Bronchial epithelial cell (primary cell): Measurements from ENCODE around the gene IRF2. TPM values are rescaled to one million over a fixed set of nuclear protein-coding genes. Genes with fewer than 3 reads are reported as not detected.

ENCODE experiments used
- DNase-seq: peaks from one replicate; pipeline ENCODE4 v3.0.0-alpha.2; 2010; ENCODE audit warnings: low read depth
- FAIRE-seq: peaks from 2 replicates; lab custom pipeline; 2011; peaks lifted over from hg19 to GRCh38; lab: Jason Lieb, UNC
- H3K27me3 ChIP-seq: 2 replicates; pipeline ENCODE4 v1.5.1; 2011; ENCODE audit warnings: low read length; ENCODE audit not compliant: control insufficient read depth, insufficient read depth
- H3K36me3 ChIP-seq: 2 replicates; pipeline ENCODE4 v1.5.1; 2011; ENCODE audit warnings: low read length; ENCODE audit not compliant: control insufficient read depth, insufficient read depth
- H3K4me3 ChIP-seq: 2 replicates; pipeline ENCODE4 v1.5.1; 2011; ENCODE audit warnings: mild to moderate bottlenecking, low read depth, low read length, control low read depth
- total RNA-seq: library from RNA; depleted of rRNA; stranded (reverse); fragments of >200 nt; gene quantifications from 2 replicates; pipeline ENCODE4 v1.2.1, GENCODE V29; 2014
- TF ChIP-seq, protein P1 (sequence below): IDR thresholded peaks from 2 replicates; pipeline ENCODE4 v1.5.1; 2011; ENCODE audit warnings: mild to moderate bottlenecking, moderate library complexity, low read length, control low read depth, inconsistent platforms; ENCODE audit not compliant: insufficient read depth, severe bottlenecking

The IRF2 gene
- total RNA-seq, 1 donor from 2014 or later = 16.1 TPM

DNA sequence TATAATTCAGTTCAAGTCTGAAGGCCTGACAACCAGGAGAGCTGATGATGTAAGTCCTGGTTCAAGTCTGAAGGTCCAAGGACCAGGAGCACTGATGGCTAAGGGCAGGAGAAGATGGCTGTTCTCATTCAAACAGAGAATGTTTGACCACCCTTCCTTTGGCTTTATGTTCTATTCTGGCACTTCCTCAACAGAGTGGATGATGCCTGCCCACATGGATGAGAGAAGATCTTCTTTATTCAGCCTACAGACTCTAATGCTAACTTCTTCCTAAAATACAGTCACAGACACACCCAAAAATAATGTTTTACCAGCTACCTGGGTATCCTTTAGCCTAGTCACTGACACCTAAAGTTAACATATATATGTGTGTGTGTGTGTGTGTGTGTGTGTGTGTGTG lies 25.6 kb upstream of the IRF2 start:
- Histone ChIP-seq H3K4me3 (no peak overlapping the region), H3K27me3 (no peaks in the 10 kb centered on the region), H3K36me3 (no peaks in the 10 kb centered on the region)
- TF ChIP-seq, protein P1, sequence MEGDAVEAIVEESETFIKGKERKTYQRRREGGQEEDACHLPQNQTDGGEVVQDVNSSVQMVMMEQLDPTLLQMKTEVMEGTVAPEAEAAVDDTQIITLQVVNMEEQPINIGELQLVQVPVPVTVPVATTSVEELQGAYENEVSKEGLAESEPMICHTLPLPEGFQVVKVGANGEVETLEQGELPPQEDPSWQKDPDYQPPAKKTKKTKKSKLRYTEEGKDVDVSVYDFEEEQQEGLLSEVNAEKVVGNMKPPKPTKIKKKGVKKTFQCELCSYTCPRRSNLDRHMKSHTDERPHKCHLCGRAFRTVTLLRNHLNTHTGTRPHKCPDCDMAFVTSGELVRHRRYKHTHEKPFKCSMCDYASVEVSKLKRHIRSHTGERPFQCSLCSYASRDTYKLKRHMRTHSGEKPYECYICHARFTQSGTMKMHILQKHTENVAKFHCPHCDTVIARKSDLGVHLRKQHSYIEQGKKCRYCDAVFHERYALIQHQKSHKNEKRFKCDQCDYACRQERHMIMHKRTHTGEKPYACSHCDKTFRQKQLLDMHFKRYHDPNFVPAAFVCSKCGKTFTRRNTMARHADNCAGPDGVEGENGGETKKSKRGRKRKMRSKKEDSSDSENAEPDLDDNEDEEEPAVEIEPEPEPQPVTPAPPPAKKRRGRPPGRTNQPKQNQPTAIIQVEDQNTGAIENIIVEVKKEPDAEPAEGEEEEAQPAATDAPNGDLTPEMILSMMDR = no peak
- DNase-seq = no peak
- no peak for FAIRE-seq

DNA sequence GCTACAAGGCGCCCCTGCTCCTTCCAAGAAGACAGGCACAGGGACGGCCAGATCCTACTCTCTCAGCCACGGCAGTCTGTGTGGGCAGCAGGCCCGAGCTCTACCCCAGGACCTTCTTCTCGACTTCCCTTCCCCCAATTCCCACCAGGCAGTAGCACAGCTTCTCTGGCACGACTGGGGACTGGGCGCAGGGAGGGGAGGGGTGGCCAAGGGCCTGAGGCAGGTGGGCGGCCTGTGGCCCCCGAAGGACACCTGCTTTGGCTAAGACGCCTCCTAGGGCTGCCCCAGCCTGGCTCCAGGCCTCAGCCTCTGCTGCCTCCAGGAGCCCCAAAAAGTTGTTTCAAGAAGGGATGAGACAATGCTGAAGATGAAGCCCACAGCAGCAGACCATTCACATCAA lies 24.2 kb upstream of the IRF2 start:
- H3K36me3 ChIP-seq = no peaks in the 10 kb centered on the region
- TF ChIP-seq, protein P1 = no peak
- H3K4me3 ChIP-seq = no peak overlapping the region
- no peak for FAIRE-seq
- H3K27me3 ChIP-seq = no peaks in the 10 kb centered on the region
- no peak for DNase-seq

DNA sequence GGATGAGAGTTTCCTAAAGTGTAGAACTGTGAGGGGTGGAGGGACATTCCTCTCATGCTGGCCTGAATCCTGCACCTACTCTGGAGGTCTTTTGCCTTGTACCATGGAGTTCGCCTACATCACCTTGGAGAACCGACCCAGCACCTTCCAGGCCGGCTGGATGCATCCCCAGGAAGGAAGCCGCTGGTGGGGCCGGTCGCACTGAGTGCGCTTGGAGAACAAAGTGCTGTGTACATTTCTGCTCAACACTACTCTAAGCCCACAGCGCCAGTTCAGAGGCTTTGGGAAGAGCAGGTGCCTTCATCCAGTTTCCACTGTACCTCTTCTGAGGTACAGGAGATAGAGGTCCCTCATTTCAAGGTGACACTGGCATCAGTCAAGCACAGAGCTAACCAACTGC lies 15.4 kb upstream of the IRF2 start:
- no peak overlapping the region for H3K4me3 ChIP-seq
- H3K27me3 ChIP-seq = no peaks in the 10 kb centered on the region
- no peak for FAIRE-seq
- TF ChIP-seq, protein P1 = no peak
- no peaks in the 10 kb centered on the region for H3K36me3 ChIP-seq
- DNase-seq = no peak

DNA sequence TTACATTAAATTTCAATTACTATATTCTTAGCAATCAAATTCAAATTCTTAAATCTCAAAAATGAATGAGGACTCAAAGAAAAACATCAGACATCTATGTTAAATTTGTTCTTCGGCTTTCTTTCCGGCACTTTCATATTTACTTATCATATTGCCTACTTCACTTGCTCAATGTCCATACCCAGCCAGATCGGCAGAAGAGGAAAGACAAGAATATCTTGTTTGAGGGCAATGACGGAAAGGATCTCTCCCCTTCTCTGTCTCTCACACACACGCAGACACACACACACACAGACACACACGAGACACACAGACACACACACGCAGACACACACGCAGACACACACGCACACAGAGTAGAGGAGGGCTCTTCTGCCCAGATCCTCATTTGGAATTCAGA lies 13.2 kb upstream of the IRF2 start:
- no peak for FAIRE-seq
- Histone ChIP-seq H3K4me3 (no peak overlapping the region), H3K27me3 (no peaks in the 10 kb centered on the region), H3K36me3 (no peaks in the 10 kb centered on the region)
- TF ChIP-seq, protein P1 = no peak
- peak; percentile 46 for DNase-seq

DNA sequence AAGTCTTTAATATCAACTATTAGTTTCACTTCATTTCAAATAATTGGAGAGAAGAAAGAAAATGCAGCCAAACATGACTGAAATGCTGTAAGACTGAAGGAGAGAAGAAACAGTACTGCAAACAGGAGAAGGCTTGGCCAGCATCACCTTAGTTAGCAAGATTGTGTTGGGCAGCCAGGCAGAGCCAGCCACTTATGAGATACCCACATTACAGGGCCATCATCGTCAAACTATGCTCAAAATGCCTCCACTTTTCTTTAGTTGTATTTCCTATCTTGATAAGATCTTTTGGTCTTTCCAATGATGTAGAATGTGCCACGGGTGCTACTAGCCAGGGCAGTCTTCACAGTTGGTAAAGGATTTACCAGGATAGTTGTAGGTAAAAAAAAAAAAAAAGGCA lies 10.9 kb upstream of the IRF2 start:
- no peak for FAIRE-seq
- H3K27me3 ChIP-seq = no peaks in the 10 kb centered on the region
- no peaks in the 10 kb centered on the region for H3K36me3 ChIP-seq
- TF ChIP-seq, protein P1 = no peak
- DNase-seq = no peak
- H3K4me3 ChIP-seq = no peak overlapping the region

DNA sequence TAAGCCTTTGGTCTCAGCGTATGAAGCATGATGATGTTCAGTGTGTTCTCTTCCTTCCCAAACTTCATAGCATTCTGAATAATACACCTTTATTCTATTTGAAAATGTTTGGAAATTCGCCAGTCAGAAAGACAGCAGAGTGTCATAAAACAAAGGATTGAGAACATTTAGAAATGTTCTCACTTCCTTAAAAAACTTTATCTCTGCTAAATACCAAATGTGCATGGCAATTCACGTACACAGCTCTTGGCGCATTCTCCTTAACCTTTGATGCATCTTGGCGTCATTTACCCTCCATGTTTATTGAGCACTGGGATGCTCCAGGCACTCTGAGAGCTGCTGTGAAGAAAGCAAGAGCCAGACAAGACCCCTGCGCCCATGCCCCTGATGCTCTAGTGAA lies 7.2 kb upstream of the IRF2 start:
- H3K4me3 ChIP-seq = no peak overlapping the region
- H3K27me3 ChIP-seq = no peaks in the 10 kb centered on the region
- H3K36me3 ChIP-seq = no peaks in the 10 kb centered on the region
- TF ChIP-seq, protein P1 = no peak
- FAIRE-seq (no peak), DNase-seq (no peak)
